IMR-90 (cell line): ENCODE data around the gene SAAL1. TPM values are rescaled to one million over a fixed set of nuclear protein-coding genes. Genes with fewer than 3 reads are reported as not detected.

Source experiments
- ATAC-seq: fragments of 200-7000 bp; cut with Tn5 transposase; 2 replicates; pipeline ENCODE4 v1.9.1; 2020; ENCODE audit warnings: low read depth, mild to moderate bottlenecking, moderate library complexity
- BruUV-seq: library from RNA; stranded (reverse); fragments of 400-500 nt; replicated peaks from 2 replicates; lab custom pipeline; 2021; lab: Mats Ljungman, UMichigan
- CTCF ChIA-PET: fragments of 300-600 bp; formaldehyde crosslinking; extraction: SDS; loops from one replicate; lab custom pipeline; 2021; ENCODE audit warnings: antibody characterized with exemption; lab: Yijun Ruan, JAX
- POLR2A ChIA-PET: fragments of 300-600 bp; sonication (Branson Sonifier 250); formaldehyde crosslinking; loops from one replicate; lab custom pipeline; 2022; ENCODE audit warnings: antibody characterized with exemption; ENCODE audit not compliant: unreplicated experiment; lab: Charles Lee
- DNase-seq: peaks from one replicate; pipeline ENCODE4 v3.0.0; 2013
- H2AFZ ChIP-seq: replicated peaks from 2 replicates; pipeline ENCODE3; 2013; ENCODE audit warnings: low read length, mild to moderate bottlenecking; ENCODE audit not compliant: poor library complexity
- H2AK5ac ChIP-seq: 2 replicates; pipeline ENCODE4 v1.6.1; 2013; ENCODE audit warnings: low read depth, low read length, inconsistent platforms
- H2AK9ac ChIP-seq: replicated peaks from 2 replicates; pipeline ENCODE3; 2013; ENCODE audit warnings: mild to moderate bottlenecking, low read depth, low read length, moderate library complexity; ENCODE audit not compliant: poor library complexity
- H2BK120ac ChIP-seq: 2 replicates; pipeline ENCODE4 v1.6.1; 2013; ENCODE audit warnings: low read depth, low read length, inconsistent platforms
- H2BK15ac ChIP-seq: 3 replicates; pipeline ENCODE4 v1.6.1; 2013; ENCODE audit warnings: low read depth, low read length, inconsistent platforms
- H2BK20ac ChIP-seq: 2 replicates; pipeline ENCODE4 v1.6.1; 2013; ENCODE audit warnings: low read depth, mild to moderate bottlenecking, inconsistent platforms, low read length, moderate library complexity
- H2BK5ac ChIP-seq: 2 replicates; pipeline ENCODE4 v1.6.1; 2013; ENCODE audit warnings: mild to moderate bottlenecking, low read depth, low read length, inconsistent platforms; ENCODE audit not compliant: poor library complexity, severe bottlenecking
- H3K14ac ChIP-seq: replicated peaks from 2 replicates; pipeline ENCODE4 v1.6.1; 2013; ENCODE audit warnings: low read depth, low read length, inconsistent platforms
- H3K18ac ChIP-seq: 2 replicates; pipeline ENCODE4 v1.6.1; 2013; ENCODE audit warnings: low read depth, low read length, control low read depth
- H3K23ac ChIP-seq: 2 replicates; pipeline ENCODE4 v1.6.1; 2013; ENCODE audit warnings: low read depth, low read length, inconsistent platforms
- H3K27ac ChIP-seq: 2 replicates; pipeline ENCODE4 v1.5.1; 2013; ENCODE audit warnings: mild to moderate bottlenecking, control low read depth, low read length; ENCODE audit not compliant: insufficient read depth
- H3K27me3 ChIP-seq: 2 replicates; pipeline ENCODE4 v1.6.1; 2013; ENCODE audit warnings: low read length; ENCODE audit not compliant: control insufficient read depth, insufficient read depth
- H3K36me3 ChIP-seq: 2 replicates; pipeline ENCODE4 v1.6.1; 2013; ENCODE audit warnings: low read length, mixed read lengths; ENCODE audit not compliant: control insufficient read depth, insufficient read depth
- H3K4ac ChIP-seq: 2 replicates; pipeline ENCODE4 v1.6.1; 2013; ENCODE audit warnings: low read depth, low read length, inconsistent platforms
- H3K4me1 ChIP-seq: 2 replicates; pipeline ENCODE4 v1.6.1; 2013; ENCODE audit warnings: low read length, mixed read lengths; ENCODE audit not compliant: control insufficient read depth, insufficient read depth
- H3K4me2 ChIP-seq: 2 replicates; pipeline ENCODE4 v1.6.1; 2013; ENCODE audit warnings: low read depth, mild to moderate bottlenecking, control low read depth, low read length, moderate library complexity
- H3K4me3 ChIP-seq: 2 replicates; pipeline ENCODE4 v1.5.1; 2013; ENCODE audit warnings: low read depth, mild to moderate bottlenecking, control low read depth, low read length, moderate library complexity; ENCODE audit not compliant: insufficient read depth
- H3K56ac ChIP-seq: 2 replicates; pipeline ENCODE4 v1.6.1; 2013; ENCODE audit warnings: low read length, inconsistent platforms; ENCODE audit not compliant: insufficient read depth; ENCODE audit errors: extremely low read depth
- H3K79me1 ChIP-seq, 2 experiments: 2 replicates each; pipeline ENCODE4 v1.6.1; 2013; ENCODE audit warnings: low read length in 2 of 2, inconsistent platforms in 1 of 2, low read depth in 1 of 2
- H3K9ac ChIP-seq: 2 replicates; pipeline ENCODE4 v1.6.1; 2013; ENCODE audit warnings: low read depth, low read length, control low read depth
- H3K9me1 ChIP-seq: 2 replicates; pipeline ENCODE4 v1.6.1; 2013; ENCODE audit warnings: low read length, inconsistent platforms; ENCODE audit not compliant: insufficient read depth
- H3K9me3 ChIP-seq: 2 replicates; pipeline ENCODE4 v1.6.1; 2013; ENCODE audit warnings: low read length; ENCODE audit not compliant: control insufficient read depth, insufficient read depth
- H4K20me1 ChIP-seq: 2 replicates; pipeline ENCODE4 v1.6.1; 2013; ENCODE audit warnings: low read length, inconsistent platforms; ENCODE audit not compliant: insufficient read depth
- H4K5ac ChIP-seq: 2 replicates; pipeline ENCODE4 v1.6.1; 2013; ENCODE audit warnings: mild to moderate bottlenecking, low read depth, low read length, control low read depth
- H4K8ac ChIP-seq, 2 experiments: 2 replicates each; pipeline ENCODE4 v1.6.1; 2013; ENCODE audit warnings: low read depth in 2 of 2, low read length in 2 of 2, control low read depth in 1 of 2, inconsistent platforms in 1 of 2
- H4K91ac ChIP-seq: 2 replicates; pipeline ENCODE4 v1.6.1; 2013; ENCODE audit warnings: low read depth, low read length, inconsistent platforms; ENCODE audit not compliant: insufficient read depth
- BHLHE40 ChIP-seq: fragments of 150-350 bp; IDR thresholded peaks from 2 replicates; pipeline ENCODE4 v1.6.1; 2016; ENCODE audit warnings: mild to moderate bottlenecking, low read depth, low read length
- CEBPB ChIP-seq: IDR thresholded peaks from 2 replicates; pipeline ENCODE4 v1.6.1; 2012; ENCODE audit warnings: low read depth, low read length, improper control_type of control experiment
- CHD1 ChIP-seq: IDR thresholded peaks from 2 replicates; pipeline ENCODE4 v1.6.1; 2012; ENCODE audit warnings: low read depth, low read length, improper control_type of control experiment
- FOS ChIP-seq: fragments of 150-350 bp; IDR thresholded peaks from 2 replicates; pipeline ENCODE4 v1.6.1; 2016; ENCODE audit warnings: low read depth, low read length
- MAFK ChIP-seq: IDR thresholded peaks from 2 replicates; pipeline ENCODE4 v1.6.1; 2012; ENCODE audit warnings: low read depth, low read length, improper control_type of control experiment
- MAZ ChIP-seq: IDR thresholded peaks from 2 replicates; pipeline ENCODE4 v1.6.1; 2012; ENCODE audit warnings: low read depth, mild to moderate bottlenecking, low read length, improper control_type of control experiment, moderate library complexity, borderline replicate concordance
- MXI1 ChIP-seq: IDR thresholded peaks from 2 replicates; pipeline ENCODE4 v1.6.1; 2012; ENCODE audit warnings: low read depth, mild to moderate bottlenecking, low read length, moderate library complexity, borderline replicate concordance
- NFE2L2 ChIP-seq: fragments of 150-350 bp; IDR thresholded peaks from 2 replicates; pipeline ENCODE4 v1.6.1; 2016; ENCODE audit warnings: low read depth, mild to moderate bottlenecking, low read length
- POLR2A ChIP-seq: IDR thresholded peaks from 2 replicates; pipeline ENCODE4 v1.6.1; 2012; ENCODE audit warnings: mild to moderate bottlenecking, low read depth, low read length
- RAD21 ChIP-seq: IDR thresholded peaks from 2 replicates; pipeline ENCODE4 v1.6.1; 2012; ENCODE audit warnings: low read length, improper control_type of control experiment
- RCOR1 ChIP-seq: IDR thresholded peaks from 2 replicates; pipeline ENCODE4 v1.6.1; 2012; ENCODE audit warnings: mild to moderate bottlenecking, low read length, improper control_type of control experiment; ENCODE audit not compliant: insufficient replicate concordance
- RFX5 ChIP-seq: IDR thresholded peaks from 2 replicates; pipeline ENCODE4 v1.8.0; 2012; ENCODE audit warnings: low read depth, mild to moderate bottlenecking, low read length, moderate library complexity
- SMC3 ChIP-seq: fragments of 150-350 bp; IDR thresholded peaks from 2 replicates; pipeline ENCODE4 v1.6.1; 2016; ENCODE audit warnings: low read depth, mild to moderate bottlenecking, antibody characterized with exemption, low read length, moderate library complexity
- WGBS, 2 experiments: methylation state at CpG; one replicate each; pipeline versions ENCODE4 v1.1.5 to v1.1.7; 2013; ENCODE audit warnings: missing lambda C conversion rate in 2 of 2; ENCODE audit not compliant: insufficient read length in 1 of 2; ENCODE audit errors: extremely low coverage in 2 of 2; 5-methylcytosine and 5-hydroxymethylcytosine counted together
- dilution Hi-C: fragments of 300-500 bp; cut with HindIII; formaldehyde crosslinking; loops from one replicate; pipeline ENCODE4 v1.14.3; 2018; ENCODE audit warnings: low sequenced_read_pairs; ENCODE audit not compliant: unreplicated experiment
- in situ Hi-C: fragments of 300-500 bp; cut with MboI; formaldehyde crosslinking; loops from 3 replicates; pipeline ENCODE4 v1.14.3; 2019; ENCODE audit warnings: low sequenced_read_pairs, inconsistent platforms, mixed read lengths
- intact Hi-C: fragments of 100-400 bp; cut with micrococcal nuclease; formaldehyde crosslinking; loops from 2 replicates; pipeline ENCODE4 v1.10.0; 2022
- polyA plus RNA-seq, 3 experiments: library from polyadenylated mRNA; depleted of rRNA; stranded (reverse); fragments of >200 nt; gene quantifications; 2 replicates each; pipeline ENCODE4 v1.2.3, GENCODE V29; 2012; ENCODE audit warnings: low replicate concordance in 1 of 3
- total RNA-seq: library from RNA; depleted of rRNA; stranded (reverse); fragments of >200 nt; gene quantifications from 2 replicates; pipeline ENCODE4 v1.2.3, GENCODE V29; 2012
- TF ChIP-seq, protein P1 (sequence below): conservative IDR thresholded peaks from 2 replicates; pipeline ENCODE4 v1.5.1; 2012; ENCODE audit warnings: mild to moderate bottlenecking, low read depth, low read length, improper control_type of control experiment
- TF ChIP-seq, protein P2 (sequence below): fragments of 150-350 bp; IDR thresholded peaks from 2 replicates; pipeline ENCODE4 v1.6.1; 2017; ENCODE audit warnings: mild to moderate bottlenecking, antibody characterized with exemption, low read length, low read depth
- TF ChIP-seq, protein P3 (sequence below): fragments of 150-350 bp; IDR thresholded peaks from 2 replicates; pipeline ENCODE4 v1.6.1; 2016; ENCODE audit warnings: low read depth, mild to moderate bottlenecking, low read length, moderate library complexity, borderline replicate concordance

Gene SAAL1
- total and polyA plus RNA-seq, 2 of the 4 experiments (the other 2 are of a cell fraction), result 12.5 to 12.8 TPM

DNA sequence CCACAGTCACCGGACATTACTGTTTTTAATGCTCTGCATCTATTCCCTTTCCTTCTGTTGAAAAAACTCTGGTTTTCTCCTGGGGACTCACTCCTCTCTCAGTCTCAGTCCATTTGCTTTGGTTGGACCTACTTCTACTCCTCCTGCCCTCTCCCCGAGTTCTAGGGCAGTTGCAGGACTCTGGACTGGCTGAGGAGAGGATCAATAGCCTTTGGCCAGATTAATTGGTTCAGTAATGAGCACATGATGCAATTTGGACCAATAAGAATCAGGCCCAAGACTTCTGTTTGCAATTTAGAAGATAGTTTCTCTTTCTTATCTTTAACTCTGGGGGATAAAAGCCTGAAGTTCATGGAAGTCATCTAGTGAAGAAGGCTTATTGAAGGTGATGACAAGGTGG lies 44.5 kb downstream of the SAAL1 start:
- no peaks in the 10 kb centered on the region for H4K20me1 ChIP-seq
- H3K36me3 ChIP-seq, result no peaks in the 10 kb centered on the region
- no peaks in the 10 kb centered on the region for H3K4me1 ChIP-seq
- H3K9me1 ChIP-seq, result no peaks in the 10 kb centered on the region
- POLR2A ChIA-PET, result no interaction called here
- H3K79me1 ChIP-seq, result no peaks in the 10 kb centered on the region
- DNase-seq (no peak), ATAC-seq (no peak)
- in situ Hi-C loops (no loop called here), intact Hi-C loops (no loop called here), dilution Hi-C loops (no loop called here)
- no CpG with 5 or more reads among the region's 2 CpGs for WGBS, 2 experiments
- no peak overlapping the region for H2BK15ac ChIP-seq
- H3K4me2 ChIP-seq, result no peak overlapping the region
- H3K9me3 ChIP-seq, result no peaks in the 10 kb centered on the region
- no peak overlapping the region for H3K27ac ChIP-seq
- H3K14ac ChIP-seq, result no peak overlapping the region
- H3K27me3 ChIP-seq, result no peaks in the 10 kb centered on the region
- no peak overlapping the region for H2BK20ac ChIP-seq
- no peak overlapping the region for H3K4me3 ChIP-seq
- H3K56ac ChIP-seq, result no peak overlapping the region
- no peak overlapping the region for H2AK5ac ChIP-seq
- H2AK9ac ChIP-seq, result no peak overlapping the region
- H3K4ac ChIP-seq, result no peak overlapping the region
- CTCF ChIA-PET, result no interaction called here
- H3K18ac ChIP-seq, result no peak overlapping the region
- H2BK5ac ChIP-seq, result no peak overlapping the region
- no peak overlapping the region for H3K9ac ChIP-seq
- no peak overlapping the region for H2BK120ac ChIP-seq
- BruUV-seq, result no TSS peak
- H2AFZ ChIP-seq, result no peak overlapping the region
- no peak overlapping the region for H4K8ac ChIP-seq
- H4K91ac ChIP-seq, result no peak overlapping the region
- H4K5ac ChIP-seq, result no peak overlapping the region
- H3K23ac ChIP-seq, result no peak overlapping the region
- TF ChIP-seq RAD21, result no peak
- TF ChIP-seq FOS, result no peak
- no peak for TF ChIP-seq CEBPB
- no peak for TF ChIP-seq CHD1
- no peak for TF ChIP-seq NFE2L2
- no peak for TF ChIP-seq RCOR1
- TF ChIP-seq MAFK, result no peak
- TF ChIP-seq RFX5, result no peak
- TF ChIP-seq, protein P1, sequence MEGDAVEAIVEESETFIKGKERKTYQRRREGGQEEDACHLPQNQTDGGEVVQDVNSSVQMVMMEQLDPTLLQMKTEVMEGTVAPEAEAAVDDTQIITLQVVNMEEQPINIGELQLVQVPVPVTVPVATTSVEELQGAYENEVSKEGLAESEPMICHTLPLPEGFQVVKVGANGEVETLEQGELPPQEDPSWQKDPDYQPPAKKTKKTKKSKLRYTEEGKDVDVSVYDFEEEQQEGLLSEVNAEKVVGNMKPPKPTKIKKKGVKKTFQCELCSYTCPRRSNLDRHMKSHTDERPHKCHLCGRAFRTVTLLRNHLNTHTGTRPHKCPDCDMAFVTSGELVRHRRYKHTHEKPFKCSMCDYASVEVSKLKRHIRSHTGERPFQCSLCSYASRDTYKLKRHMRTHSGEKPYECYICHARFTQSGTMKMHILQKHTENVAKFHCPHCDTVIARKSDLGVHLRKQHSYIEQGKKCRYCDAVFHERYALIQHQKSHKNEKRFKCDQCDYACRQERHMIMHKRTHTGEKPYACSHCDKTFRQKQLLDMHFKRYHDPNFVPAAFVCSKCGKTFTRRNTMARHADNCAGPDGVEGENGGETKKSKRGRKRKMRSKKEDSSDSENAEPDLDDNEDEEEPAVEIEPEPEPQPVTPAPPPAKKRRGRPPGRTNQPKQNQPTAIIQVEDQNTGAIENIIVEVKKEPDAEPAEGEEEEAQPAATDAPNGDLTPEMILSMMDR, result no peak
- TF ChIP-seq BHLHE40, result no peak
- TF ChIP-seq MAZ, result no peak
- no peak for TF ChIP-seq POLR2A
- TF ChIP-seq, protein P2, sequence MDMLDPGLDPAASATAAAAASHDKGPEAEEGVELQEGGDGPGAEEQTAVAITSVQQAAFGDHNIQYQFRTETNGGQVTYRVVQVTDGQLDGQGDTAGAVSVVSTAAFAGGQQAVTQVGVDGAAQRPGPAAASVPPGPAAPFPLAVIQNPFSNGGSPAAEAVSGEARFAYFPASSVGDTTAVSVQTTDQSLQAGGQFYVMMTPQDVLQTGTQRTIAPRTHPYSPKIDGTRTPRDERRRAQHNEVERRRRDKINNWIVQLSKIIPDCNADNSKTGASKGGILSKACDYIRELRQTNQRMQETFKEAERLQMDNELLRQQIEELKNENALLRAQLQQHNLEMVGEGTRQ, result no peak
- TF ChIP-seq MXI1, result no peak
- TF ChIP-seq, protein P3, sequence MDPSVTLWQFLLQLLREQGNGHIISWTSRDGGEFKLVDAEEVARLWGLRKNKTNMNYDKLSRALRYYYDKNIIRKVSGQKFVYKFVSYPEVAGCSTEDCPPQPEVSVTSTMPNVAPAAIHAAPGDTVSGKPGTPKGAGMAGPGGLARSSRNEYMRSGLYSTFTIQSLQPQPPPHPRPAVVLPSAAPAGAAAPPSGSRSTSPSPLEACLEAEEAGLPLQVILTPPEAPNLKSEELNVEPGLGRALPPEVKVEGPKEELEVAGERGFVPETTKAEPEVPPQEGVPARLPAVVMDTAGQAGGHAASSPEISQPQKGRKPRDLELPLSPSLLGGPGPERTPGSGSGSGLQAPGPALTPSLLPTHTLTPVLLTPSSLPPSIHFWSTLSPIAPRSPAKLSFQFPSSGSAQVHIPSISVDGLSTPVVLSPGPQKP, result no peak
- no peak for TF ChIP-seq SMC3
